Measurements from ENCODE around the gene KRT8.
A peak's percentile ranks its signal among the peaks of the same experiment; 100 is the strongest.
"Not testable (repeated sequence)": the region's sequence is repeated elsewhere in the genome, so short reads cannot be mapped to it uniquely, and the experiment has no call there.

KRT8 gene

DNA sequence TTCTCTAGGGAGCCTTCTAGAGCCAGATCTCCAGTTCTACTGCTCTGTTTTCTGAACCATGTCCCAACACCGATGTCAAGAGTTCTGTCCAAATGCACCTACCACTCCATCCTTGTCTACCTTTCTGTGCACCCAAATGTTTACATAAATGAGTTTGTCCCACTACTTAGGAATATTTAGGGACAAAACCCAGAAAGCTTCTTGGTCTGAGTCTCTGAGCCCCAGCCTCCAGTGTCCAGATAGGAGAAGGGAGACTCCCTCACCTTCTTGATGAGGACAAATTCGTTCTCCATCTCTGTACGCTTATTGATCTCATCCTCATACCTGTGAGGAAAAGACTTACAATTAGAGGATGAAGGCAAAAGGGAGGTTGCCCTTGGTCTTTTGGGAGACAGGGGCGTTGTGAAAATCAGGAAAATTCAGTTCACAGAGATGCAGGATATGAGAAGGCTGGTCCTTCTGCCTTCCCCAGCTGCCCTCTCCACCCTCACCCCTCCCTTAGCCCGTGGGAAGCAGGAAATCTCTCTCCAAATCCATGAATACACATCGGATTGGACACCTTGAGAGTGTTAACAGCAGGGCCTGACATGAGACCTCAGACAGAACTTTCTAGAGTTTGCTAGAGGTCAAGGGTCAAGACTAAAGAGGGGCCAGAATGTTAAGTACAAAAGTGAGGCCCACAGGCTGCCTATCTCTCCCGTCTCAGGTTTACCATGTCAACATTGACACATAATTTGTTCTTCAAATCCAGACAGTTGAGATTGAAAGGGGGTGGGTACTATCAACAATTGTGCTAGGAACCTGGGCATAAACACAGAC, 3.8 kb downstream of the KRT8 start:
- no peak for DNase-seq

DNA sequence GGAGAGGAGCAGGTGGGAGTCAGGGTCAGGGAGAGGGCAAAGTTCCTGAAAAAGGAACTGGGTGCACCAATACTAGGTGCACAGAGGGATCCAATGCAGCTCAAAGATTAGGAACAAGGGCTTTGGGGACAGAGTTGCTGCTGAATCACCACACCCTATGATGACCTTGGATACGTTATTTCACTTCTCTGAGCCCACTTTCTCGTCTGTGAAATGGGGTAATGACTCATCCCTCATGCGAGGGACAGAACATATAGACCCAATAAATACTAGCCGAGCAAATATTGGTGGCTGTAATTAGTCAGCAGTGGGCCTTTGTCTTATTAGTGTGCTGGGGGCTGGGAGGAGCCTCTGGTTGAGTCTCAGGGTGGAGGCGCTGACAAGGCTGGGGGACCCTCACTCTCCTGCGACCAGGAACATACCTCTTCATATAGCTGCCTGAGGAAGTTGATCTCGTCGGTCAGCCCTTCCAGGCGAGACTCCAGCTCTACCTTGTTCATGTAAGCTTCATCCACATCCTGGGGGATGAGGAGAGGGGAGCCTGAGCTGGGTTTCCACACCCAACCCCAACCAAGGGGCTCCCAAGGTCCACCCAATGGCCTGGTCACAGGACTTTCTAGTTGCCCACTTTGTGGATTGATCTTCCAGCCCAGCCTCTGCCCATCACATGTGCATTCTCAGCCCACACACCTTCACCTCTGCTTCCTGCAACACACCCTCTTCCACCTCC, 4.5 kb downstream of the KRT8 start:
- DNase-seq, result no peak

DNA sequence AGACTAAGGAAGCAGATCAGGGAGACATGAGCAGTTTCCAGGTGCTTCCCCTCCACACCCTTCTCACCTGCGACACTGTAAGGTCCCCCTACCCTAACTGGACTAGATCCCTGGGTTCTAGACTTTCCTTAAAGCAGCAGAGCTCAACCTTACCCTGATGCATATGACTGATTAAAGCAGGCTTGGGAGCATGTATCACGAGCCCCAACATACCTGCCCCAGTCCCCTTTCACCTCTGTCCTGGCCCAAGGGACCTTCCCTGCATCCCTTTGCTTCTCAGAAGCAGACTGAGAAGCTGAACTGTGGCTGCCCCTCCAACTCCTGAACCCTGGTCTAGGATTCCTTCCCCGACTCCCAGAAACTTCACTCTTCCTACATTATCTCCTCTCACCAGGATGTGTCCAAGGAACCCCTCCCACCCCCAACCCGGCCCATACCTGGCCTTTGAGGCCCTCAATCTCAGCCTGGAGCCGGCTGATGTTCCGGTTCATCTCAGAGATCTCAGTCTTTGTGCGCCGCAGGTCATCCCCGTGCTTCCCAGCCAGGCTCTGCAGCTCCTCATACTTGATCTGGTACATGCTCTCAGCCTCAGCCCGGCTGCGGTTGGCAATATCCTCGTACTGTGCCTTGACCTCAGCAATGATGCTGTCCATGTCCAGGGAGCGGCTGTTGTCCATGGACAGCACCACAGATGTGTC, 5.4 kb downstream of the KRT8 start:
- DNase-seq, result no peak

GRCh38 chr12:52896190-52897100, 8.4 kb downstream of the KRT8 start:
- no peak for DNase-seq

DNA sequence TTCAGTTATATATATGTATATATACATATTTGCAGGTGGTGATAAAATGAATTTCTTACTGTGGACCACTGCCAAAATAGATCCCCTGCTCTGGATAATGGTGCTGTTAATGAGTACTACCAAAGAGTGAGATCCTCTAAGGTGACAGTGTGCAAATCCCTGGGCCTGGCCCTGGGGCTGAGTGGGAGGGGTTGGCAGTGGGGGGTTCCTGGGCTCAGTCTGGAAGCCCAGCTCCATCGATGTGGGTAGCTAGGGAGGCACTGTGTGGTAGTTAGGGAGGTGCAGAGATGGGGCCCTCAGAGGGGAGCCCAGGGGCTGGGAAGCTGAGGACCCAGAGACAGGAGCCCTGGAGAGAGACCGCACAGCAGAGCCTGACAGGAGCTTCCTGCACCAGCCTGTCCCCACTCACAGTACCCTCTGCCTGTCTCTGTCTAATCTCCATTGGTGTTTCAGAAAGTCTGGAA, 9.1 kb downstream of the KRT8 start:
- no peak for DNase-seq

GRCh38 chr12:52892974-52893373, 11.9 kb downstream of the KRT8 start:
- DNase-seq, result no peak

- no peak for DNase-seq
Measured at GRCh38 chr12:52892207-52892852, 12.5 kb downstream of the KRT8 start.

GRCh38 chr12:52891044-52891443, 13.8 kb downstream of the KRT8 start:
- DNase-seq, result no peak

DNA sequence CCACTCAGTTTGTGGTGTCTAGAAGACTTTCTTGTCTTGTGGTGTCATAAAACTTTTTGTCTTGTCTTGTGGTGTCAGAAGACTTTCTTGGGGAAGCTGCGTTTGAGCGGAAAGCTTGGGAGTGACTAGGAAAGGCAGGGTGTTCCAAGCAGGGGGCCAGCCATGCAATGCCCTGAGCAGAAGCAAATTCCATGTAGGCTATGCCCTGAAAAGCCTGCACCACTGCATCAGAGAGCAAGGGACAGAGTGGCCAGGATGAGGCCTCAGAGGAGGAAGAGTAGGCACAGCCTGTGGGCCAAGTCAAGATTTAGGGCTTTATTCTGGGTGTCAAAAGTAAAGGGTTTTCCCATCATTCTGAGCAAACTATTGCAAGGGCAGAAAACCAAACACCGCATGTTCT, 14.5 kb downstream of the KRT8 start:
- DNase-seq, result no peak

GRCh38 chr12:52884526-52885293, 20.2 kb downstream of the KRT8 start:
- peak; percentile 23 for DNase-seq

- DNase-seq, result not testable (repeated sequence)
Measured at GRCh38 chr12:52880499-52880898, 24.4 kb downstream of the KRT8 start.

- peak; percentile 26 for DNase-seq
Measured at GRCh38 chr12:52879394-52880351, 25.2 kb downstream of the KRT8 start.

DNA sequence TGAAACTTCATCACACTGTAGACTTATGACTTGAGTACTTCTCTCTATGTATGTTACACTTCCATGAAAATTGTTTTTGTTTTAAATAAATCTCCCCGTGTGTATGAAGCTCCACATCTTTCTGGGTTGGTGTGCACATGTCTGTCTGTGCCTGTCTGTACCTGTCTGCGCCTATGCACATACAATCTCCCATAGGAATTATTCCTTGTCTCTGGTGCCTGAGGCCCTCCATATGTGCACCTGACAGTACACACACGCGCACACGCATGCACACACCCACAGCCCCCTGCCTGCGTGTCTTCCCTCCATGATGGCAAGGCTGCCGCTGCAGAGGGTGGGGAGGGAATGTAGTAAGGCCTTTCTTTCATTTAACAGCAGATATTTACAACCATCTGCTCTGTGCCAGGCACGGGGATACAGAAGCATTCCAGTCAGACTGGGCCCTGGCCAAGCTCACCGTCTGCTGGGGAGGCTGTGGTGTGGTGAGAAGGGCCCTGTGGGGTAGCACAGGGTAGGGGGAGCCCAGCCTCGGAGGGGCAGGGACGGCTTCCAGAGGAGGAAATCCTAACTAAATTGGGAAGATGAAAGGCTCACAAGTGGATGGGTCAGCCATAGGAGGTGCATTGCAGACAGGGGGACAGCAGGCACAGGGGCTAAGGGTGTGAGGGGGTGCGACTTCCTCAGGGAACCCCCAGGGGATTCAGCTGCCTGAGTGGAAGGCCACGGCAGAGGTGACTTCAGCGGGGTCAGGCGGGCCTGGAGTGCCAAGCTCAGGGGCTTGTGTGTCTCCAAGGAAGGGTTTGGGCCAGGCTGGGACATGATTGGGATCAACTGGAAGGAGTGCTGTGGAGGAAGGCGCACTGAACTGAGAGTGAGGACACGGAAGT, 26.1 kb downstream of the KRT8 start:
- DNase-seq, result no peak

DNA sequence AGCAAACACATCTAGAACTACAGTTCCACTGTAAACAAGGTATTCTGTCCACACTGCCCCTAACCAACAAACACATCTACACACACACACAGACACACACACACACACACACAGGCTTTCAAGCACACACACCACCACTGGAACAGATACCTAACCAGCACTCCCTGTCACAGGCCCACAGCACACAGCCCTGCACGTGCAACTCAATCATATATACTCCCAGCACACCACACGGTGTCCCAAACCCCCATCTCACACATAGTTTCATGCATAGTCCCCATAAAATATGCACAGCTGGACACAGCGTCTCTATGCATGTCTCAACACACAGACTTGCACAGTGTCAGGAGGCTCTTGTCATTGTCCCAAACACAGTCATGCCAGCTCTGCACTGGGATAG, 27.6 kb downstream of the KRT8 start:
- no peak for DNase-seq

DNA sequence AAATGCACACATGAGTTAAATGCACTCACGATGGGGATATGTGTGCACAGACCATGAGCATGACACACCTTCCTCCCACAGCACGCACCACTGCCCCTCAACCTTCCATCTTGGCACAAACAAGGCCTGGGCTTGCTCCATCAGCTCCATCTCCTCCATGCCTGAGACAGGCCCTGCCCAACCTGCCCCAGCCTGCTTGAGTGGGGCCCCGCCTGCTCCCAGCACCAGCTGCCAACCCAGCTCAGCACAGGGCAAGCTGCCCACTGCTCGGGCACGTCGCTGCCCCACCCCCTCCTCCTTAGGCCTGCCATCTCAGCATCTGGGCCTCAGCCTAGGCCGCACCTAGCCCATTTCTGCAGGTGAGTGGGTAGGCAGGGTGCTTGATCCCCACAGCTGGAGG, 28.5 kb downstream of the KRT8 start:
- DNase-seq, result no peak

DNA sequence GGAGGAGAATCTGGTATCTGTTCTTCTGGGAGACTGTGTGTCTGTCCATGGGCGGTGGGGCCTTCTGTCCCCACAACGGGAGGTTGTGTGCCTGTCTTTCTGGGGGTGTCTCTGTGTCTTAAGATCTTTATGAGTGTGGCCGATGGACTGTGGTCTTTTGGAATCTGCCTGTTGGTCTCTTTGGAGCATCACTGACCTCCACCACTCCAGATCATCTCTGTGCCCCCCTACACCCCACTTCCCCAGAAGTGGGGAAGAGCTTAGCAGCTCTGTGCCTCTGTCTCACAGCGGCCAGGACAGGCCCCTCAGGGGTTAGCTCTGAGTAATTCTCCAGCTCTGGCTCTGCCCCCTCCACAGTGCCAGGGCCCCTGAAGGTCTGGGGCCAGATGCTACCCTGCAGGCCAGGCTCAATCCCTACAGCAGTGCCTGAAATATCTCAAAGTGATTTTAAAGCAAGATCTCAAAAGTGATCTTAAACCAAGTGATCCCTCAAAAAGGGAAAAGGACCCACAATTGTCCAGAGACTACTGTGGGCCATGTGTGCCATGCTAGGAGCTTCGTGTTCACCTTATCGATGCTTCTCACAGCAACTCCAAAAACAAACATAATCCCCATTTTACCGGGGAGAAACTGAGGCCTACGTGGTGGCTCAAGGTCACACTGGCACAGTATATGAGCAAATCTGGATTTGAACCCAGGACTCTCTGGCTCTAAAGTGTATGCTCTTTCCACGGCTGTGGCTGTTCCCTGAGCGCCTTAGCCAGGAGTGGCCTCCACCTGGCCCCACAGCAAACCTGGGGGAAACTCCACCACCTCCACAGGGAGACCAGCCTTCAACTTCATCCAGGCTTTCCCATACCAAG, 30.1 kb downstream of the KRT8 start:
- DNase-seq, result no peak

DNA sequence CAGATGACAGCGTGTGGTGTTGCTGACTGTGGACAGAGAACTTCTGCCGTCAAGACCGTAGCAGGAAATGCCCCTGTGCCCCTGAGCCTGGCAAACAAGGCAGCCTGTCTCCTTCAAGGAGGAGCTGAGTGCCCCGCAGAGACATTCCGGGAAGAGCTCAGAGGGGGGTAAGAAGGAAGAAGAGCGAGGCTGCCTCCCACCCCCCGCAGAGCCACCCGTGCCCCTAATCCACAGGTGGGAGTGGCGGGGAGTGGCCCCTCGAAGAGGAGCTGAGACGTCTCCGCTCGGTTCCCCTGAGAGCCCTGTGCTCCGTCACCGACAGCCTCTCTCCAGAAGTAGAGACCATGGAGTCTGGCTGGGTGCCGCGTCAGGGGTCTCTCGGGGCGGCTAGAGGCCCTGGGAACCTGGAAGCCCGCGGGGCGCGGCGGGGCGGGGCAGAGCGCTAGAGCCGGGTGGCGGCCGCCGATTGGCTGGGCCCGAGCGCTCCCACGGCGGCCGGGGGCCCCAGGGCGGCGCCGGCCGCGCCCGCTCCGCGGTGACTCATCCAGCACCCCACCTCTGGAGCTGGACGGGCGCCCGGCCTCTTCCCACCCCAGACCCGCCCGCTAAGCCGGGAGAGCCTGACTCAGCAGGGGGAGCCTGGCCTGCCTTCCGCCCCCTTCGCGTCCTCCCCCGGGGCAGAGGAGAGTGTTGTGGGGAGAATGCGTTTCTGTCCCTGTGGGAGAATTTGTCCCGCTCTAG, 30.9 kb downstream of the KRT8 start:
- DNase-seq, result peak; percentile 58

Measured in GDM1 (cell line).